AG09319 (cell line): ENCODE measurements around the gene C4BPB.

Experiments
- DNase-seq: peaks from one replicate; pipeline ENCODE4 v3.0.0-alpha.2; 2010; ENCODE audit warnings: low read depth; ENCODE audit errors: extremely low read depth
- TF ChIP-seq, protein P1 (sequence below): IDR thresholded peaks from 2 replicates; pipeline ENCODE4 v1.5.1; 2011; ENCODE audit warnings: low read depth, mild to moderate bottlenecking, inconsistent platforms, low read length, moderate library complexity

C4BPB gene

DNA sequence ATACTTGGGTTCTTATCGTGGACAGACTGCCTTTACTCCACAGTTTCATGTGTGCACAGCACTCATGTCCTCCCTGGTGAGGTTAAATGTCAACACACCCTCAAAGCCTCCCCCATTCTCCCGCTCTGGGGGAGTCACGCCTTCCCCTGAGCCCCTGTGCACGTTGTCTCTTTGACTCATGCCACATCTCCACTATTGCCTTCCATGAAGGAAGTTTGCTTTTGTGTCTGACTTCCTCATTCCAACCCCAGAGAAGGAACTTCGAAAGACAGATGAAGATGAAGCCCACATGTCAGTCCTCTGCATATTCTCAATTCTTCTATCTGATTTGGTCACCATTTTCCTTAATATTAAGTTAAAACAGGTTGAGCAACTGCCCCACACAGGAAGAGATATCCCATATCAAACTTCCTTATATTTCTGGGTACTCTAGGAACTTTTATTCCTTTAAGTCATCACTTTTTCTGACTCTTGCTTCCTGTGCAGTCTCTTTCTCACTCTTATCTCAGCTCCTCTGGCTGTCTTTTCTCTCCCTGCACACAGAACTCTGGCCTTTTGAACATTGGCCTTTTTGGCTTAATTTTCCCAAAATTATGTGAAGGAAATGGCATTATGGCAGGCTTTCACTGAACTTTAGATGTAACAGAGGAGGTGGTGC is 56.9 kb downstream of the C4BPB start:
- TF ChIP-seq, protein P1, sequence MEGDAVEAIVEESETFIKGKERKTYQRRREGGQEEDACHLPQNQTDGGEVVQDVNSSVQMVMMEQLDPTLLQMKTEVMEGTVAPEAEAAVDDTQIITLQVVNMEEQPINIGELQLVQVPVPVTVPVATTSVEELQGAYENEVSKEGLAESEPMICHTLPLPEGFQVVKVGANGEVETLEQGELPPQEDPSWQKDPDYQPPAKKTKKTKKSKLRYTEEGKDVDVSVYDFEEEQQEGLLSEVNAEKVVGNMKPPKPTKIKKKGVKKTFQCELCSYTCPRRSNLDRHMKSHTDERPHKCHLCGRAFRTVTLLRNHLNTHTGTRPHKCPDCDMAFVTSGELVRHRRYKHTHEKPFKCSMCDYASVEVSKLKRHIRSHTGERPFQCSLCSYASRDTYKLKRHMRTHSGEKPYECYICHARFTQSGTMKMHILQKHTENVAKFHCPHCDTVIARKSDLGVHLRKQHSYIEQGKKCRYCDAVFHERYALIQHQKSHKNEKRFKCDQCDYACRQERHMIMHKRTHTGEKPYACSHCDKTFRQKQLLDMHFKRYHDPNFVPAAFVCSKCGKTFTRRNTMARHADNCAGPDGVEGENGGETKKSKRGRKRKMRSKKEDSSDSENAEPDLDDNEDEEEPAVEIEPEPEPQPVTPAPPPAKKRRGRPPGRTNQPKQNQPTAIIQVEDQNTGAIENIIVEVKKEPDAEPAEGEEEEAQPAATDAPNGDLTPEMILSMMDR, result no peak

More for the DNA sequence above, 56.9 kb downstream of the C4BPB start:
- DNase-seq, result no peak
